ENCODE measurements around the gene RPL35A.
"Not testable (repeated sequence)": the region's sequence is repeated elsewhere in the genome, so short reads cannot be mapped to it uniquely, and the experiment has no call there.

Gene RPL35A

DNA sequence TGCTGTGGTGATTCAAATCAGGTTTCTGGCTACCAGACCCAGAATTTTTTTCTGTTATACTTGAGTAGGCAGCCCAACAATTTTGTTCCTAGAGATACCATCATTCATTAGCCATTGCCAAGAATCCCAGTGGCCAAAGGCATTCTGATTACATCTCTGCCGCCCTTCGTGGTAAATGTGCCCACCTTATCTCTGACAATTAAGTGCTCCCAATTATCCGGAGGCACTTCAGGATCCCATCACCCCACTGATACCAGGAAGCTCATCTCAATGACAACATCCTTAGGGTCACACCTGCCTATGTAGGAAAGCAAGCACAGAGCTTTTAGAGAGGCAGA is 43.2 kb upstream of the RPL35A start:
- Histone ChIP-seq H3K9me3 (ENCODE audit: control insufficient read depth, insufficient read depth, low read length) (no peaks in the 10 kb centered on the region), H3K36me3 (ENCODE audit: control insufficient read depth, low read length) (no peaks in the 10 kb centered on the region), H4K20me1 (ENCODE audit: control insufficient read depth, insufficient read depth, low read depth, low read length) (no peaks in the 10 kb centered on the region), H3K4me3 (ENCODE audit: low read length) (no peak overlapping the region), H3F3A (ENCODE audit: control insufficient read depth, insufficient read depth) (no peaks in the 10 kb centered on the region), H3K4me2 (ENCODE audit: low read length) (no peak overlapping the region), H3K9me2 (replicated peaks; ENCODE audit: control insufficient read depth, low read length) (no peaks in the 10 kb centered on the region), H3K4me1 (ENCODE audit: control insufficient read depth, low read length) (no peaks in the 10 kb centered on the region; the same call in 1 of the 2 replicates), H3K79me2 (ENCODE audit: control insufficient read depth, low read length) (peaks cover 4% of the 10 kb centered on the region), H3K27me3 (ENCODE audit: control insufficient read depth, low read length) (no peaks in the 10 kb centered on the region), H3K27ac (ENCODE audit: low read depth, low read length) (no peak overlapping the region)
- TF ChIP-seq, protein P1, sequence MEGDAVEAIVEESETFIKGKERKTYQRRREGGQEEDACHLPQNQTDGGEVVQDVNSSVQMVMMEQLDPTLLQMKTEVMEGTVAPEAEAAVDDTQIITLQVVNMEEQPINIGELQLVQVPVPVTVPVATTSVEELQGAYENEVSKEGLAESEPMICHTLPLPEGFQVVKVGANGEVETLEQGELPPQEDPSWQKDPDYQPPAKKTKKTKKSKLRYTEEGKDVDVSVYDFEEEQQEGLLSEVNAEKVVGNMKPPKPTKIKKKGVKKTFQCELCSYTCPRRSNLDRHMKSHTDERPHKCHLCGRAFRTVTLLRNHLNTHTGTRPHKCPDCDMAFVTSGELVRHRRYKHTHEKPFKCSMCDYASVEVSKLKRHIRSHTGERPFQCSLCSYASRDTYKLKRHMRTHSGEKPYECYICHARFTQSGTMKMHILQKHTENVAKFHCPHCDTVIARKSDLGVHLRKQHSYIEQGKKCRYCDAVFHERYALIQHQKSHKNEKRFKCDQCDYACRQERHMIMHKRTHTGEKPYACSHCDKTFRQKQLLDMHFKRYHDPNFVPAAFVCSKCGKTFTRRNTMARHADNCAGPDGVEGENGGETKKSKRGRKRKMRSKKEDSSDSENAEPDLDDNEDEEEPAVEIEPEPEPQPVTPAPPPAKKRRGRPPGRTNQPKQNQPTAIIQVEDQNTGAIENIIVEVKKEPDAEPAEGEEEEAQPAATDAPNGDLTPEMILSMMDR (IDR thresholded peaks at IDR 0.05; ENCODE audit: low read depth, low read length, poor library complexity, severe bottlenecking) = no peak
- no peak for TF ChIP-seq EZH2phosphoT487 (IDR thresholded peaks at IDR 0.05; ENCODE audit: borderline replicate concordance, low read length)

DNA sequence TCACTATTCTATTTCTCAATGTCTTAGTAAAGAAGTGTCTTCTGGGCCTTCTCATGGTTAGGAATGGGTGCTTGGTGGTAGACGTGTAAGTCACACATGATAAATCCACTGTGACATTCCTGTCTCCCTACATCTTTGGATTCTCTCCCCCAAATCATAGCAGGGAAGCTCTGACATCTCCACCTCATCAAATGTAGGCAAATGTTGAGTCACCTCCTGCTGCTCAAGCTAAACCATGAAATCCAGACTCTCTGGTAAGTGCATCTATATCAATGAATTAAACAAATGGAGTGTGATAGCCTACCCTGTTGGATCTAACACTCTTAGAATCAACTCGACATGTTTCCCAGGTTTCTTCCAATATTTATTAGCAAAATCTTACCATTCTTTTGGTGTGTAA is 42.8 kb upstream of the RPL35A start:
- peaks cover 4% of the 10 kb centered on the region for H3K79me2 ChIP-seq (ENCODE audit: control insufficient read depth, low read length)
- no peaks in the 10 kb centered on the region for H3K9me2 ChIP-seq (replicated peaks; ENCODE audit: control insufficient read depth, low read length)
- H3F3A ChIP-seq (ENCODE audit: control insufficient read depth, insufficient read depth) = no peaks in the 10 kb centered on the region
- no peaks in the 10 kb centered on the region for H3K9me3 ChIP-seq (ENCODE audit: control insufficient read depth, insufficient read depth, low read length)
- H3K27me3 ChIP-seq (ENCODE audit: control insufficient read depth, low read length) = no peaks in the 10 kb centered on the region
- no peak overlapping the region for H3K27ac ChIP-seq (ENCODE audit: low read depth, low read length)
- no peaks in the 10 kb centered on the region; the same call in 1 of the 2 replicates for H3K4me1 ChIP-seq (ENCODE audit: control insufficient read depth, low read length)
- no peak overlapping the region for H3K4me3 ChIP-seq (ENCODE audit: low read length)
- no peaks in the 10 kb centered on the region for H4K20me1 ChIP-seq (ENCODE audit: control insufficient read depth, insufficient read depth, low read depth, low read length)
- no peak overlapping the region for H3K4me2 ChIP-seq (ENCODE audit: low read length)
- TF ChIP-seq, protein P1 (IDR thresholded peaks at IDR 0.05; ENCODE audit: low read depth, low read length, poor library complexity, severe bottlenecking) = no peak
- no peak for TF ChIP-seq EZH2phosphoT487 (IDR thresholded peaks at IDR 0.05; ENCODE audit: borderline replicate concordance, low read length)
- H3K36me3 ChIP-seq (ENCODE audit: control insufficient read depth, low read length) = no peaks in the 10 kb centered on the region

DNA sequence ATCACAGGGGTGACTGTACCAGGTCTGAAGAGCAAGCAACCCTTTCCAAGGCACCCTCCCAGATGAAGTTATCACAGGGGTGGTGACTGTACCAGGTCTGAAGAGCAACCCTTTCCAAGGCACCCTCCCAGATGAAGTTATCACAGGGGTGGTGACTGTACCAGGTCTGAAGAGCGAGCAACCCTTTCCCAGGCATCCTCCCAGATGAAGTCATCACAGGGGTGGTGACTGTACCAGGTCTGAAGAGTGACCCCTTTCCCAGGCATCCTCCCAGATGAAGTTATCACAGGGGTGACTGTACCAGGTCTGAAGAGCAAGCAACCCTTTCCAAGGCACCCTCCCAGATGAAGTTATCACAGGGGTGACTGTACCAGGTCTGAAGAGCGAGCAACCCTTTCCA is 41.4 kb upstream of the RPL35A start:
- not testable (repeated sequence) for H3K9me2 ChIP-seq (replicated peaks; ENCODE audit: control insufficient read depth, low read length); H4K20me1 ChIP-seq (ENCODE audit: control insufficient read depth, insufficient read depth, low read depth, low read length); H3F3A ChIP-seq (ENCODE audit: control insufficient read depth, insufficient read depth); H3K4me3 ChIP-seq (ENCODE audit: low read length); H3K27ac ChIP-seq (ENCODE audit: low read depth, low read length); H3K4me1 ChIP-seq (ENCODE audit: control insufficient read depth, low read length); H3K79me2 ChIP-seq (ENCODE audit: control insufficient read depth, low read length); H3K9me3 ChIP-seq (ENCODE audit: control insufficient read depth, insufficient read depth, low read length); H3K36me3 ChIP-seq (ENCODE audit: control insufficient read depth, low read length); H3K4me2 ChIP-seq (ENCODE audit: low read length)
- H3K27me3 ChIP-seq (ENCODE audit: control insufficient read depth, low read length) = peaks cover 12% of the 10 kb centered on the region; the same call in 1 of the 2 replicates

DNA sequence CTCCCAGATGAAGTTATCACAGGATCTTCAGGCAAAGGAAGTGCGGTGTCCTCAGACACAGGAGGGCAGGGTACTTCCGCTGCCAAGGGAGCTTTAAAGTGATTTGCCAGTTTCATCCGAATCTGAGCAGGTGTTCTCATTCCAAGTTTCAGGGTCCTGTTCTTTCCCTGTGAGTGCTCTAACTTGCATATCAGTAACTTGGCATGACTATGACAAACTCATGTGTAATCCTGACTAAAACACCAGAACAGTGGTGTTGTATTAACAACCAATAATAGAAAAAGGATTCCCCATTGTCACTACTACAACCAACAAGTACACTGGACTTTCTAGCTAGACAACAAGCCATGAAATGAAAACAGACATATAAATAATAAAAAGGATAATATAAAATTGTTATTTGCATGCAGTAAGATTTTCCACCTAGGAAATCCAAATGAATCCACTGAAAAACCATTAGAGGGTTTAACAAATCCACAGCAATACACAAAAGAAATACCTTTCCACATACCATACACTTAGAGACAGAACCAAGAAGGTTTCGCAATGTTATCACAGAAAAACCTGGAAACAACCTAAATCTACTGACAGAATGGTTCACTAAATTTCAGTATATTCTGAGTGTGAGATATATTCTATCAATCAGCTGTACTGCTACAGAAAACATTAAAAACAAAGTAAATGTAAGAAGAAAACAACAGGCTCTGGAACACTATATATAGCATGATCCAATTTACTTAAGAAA is 40.9 kb upstream of the RPL35A start:
- TF ChIP-seq, protein P1 (IDR thresholded peaks at IDR 0.05; ENCODE audit: low read depth, low read length, poor library complexity, severe bottlenecking) = no peak
- TF ChIP-seq EZH2phosphoT487 (IDR thresholded peaks at IDR 0.05; ENCODE audit: borderline replicate concordance, low read length) = no peak
- no peaks in the 10 kb centered on the region for H3K9me3 ChIP-seq (ENCODE audit: control insufficient read depth, insufficient read depth, low read length)

More for the DNA sequence above, 40.9 kb upstream of the RPL35A start:
- no peaks in the 10 kb centered on the region for H3K9me2 ChIP-seq (replicated peaks; ENCODE audit: control insufficient read depth, low read length)
- H3K27ac ChIP-seq (ENCODE audit: low read depth, low read length) = no peak overlapping the region
- no peaks in the 10 kb centered on the region for H4K20me1 ChIP-seq (ENCODE audit: control insufficient read depth, insufficient read depth, low read depth, low read length)
- H3K79me2 ChIP-seq (ENCODE audit: control insufficient read depth, low read length) = peaks cover 4% of the 10 kb centered on the region
- H3K36me3 ChIP-seq (ENCODE audit: control insufficient read depth, low read length) = no peaks in the 10 kb centered on the region
- peaks cover 6% of the 10 kb centered on the region for H3K4me1 ChIP-seq (ENCODE audit: control insufficient read depth, low read length)
- no peak overlapping the region for H3K4me2 ChIP-seq (ENCODE audit: low read length)
- peaks cover 16% of the 10 kb centered on the region for H3K27me3 ChIP-seq (ENCODE audit: control insufficient read depth, low read length)
- H3F3A ChIP-seq (ENCODE audit: control insufficient read depth, insufficient read depth) = no peaks in the 10 kb centered on the region
- H3K4me3 ChIP-seq (ENCODE audit: low read length) = no peak overlapping the region

Data from DOHH2 (cell line).